B cell (primary cell): ENCODE data around the gene GJC3. TPM values are rescaled to one million over a fixed set of nuclear protein-coding genes. Genes with fewer than 3 reads are reported as not detected.

Experiments
- ATAC-seq: fragments of 200-7000 bp; cut with Tn5 transposase; one replicate; pipeline ENCODE4 v1.10.0; 2021; ENCODE audit warnings: low read depth, mild to moderate bottlenecking, moderate number of reproducible peaks, moderate library complexity
- CTCF ChIA-PET: fragments of 350-600 bp; sonication (Branson Sonifier 250); formaldehyde crosslinking; loops from one replicate; lab custom pipeline; 2021; ENCODE audit warnings: antibody characterized with exemption, inconsistent platforms; lab: Charles Lee
- POLR2A ChIA-PET: fragments of 350-600 bp; sonication (Branson Sonifier 250); formaldehyde crosslinking; loops from one replicate; lab custom pipeline; 2021; ENCODE audit warnings: antibody characterized with exemption; lab: Charles Lee
- DNase-seq: peaks from one replicate; pipeline ENCODE4 v3.0.0; 2013
- H2AFZ ChIP-seq: 2 replicates; pipeline ENCODE4 v1.6.1; 2012; ENCODE audit warnings: mild to moderate bottlenecking, low read depth, low read length; ENCODE audit not compliant: insufficient read depth, poor library complexity, severe bottlenecking
- H3K27ac ChIP-seq, 2 donors: 1 replicate in 1 of 2; 2 replicates in 1 of 2; pipeline ENCODE4 v1.5.1; 2012 to 2013; ENCODE audit warnings: low read length in 2 of 2, mild to moderate bottlenecking in 2 of 2, moderate library complexity in 1 of 2
- H3K27me3 ChIP-seq, 4 experiments: fragments of 200-600 bp in 1 of 4; sonication (generic) in 1 of 4; replicated peaks in 1 of 4; 1 replicate in 2 of 4; 2 replicates in 2 of 4; pipeline versions ENCODE4 v1.6.1 to v1.7.0; 2013 to 2016; ENCODE audit warnings: low read length in 3 of 4, mild to moderate bottlenecking in 2 of 4, mixed read lengths in 1 of 4, moderate library complexity in 1 of 4; ENCODE audit not compliant: insufficient read depth in 4 of 4, control insufficient read depth in 3 of 4; ENCODE audit errors: control extremely low read depth in 1 of 4
- H3K36me3 ChIP-seq, 2 experiments: replicated peaks in 1 of 2; 1 replicate in 1 of 2; 2 replicates in 1 of 2; pipeline versions ENCODE4 v1.6.1 to v1.7.1; 2013; ENCODE audit warnings: low read length in 1 of 2; ENCODE audit not compliant: insufficient read depth in 2 of 2, control insufficient read depth in 1 of 2; ENCODE audit errors: control extremely low read depth in 1 of 2, extremely low read depth in 1 of 2
- H3K4me1 ChIP-seq, 2 donors: fragments of 200-600 bp in 1 of 2; sonication (generic) in 1 of 2; 1 replicate in 1 of 2; 2 replicates in 1 of 2; pipeline versions ENCODE4 v1.5.1 to v1.6.1; 2013 to 2017; ENCODE audit warnings: low read length in 2 of 2; ENCODE audit not compliant: control insufficient read depth in 2 of 2, insufficient read depth in 2 of 2
- H3K4me2 ChIP-seq: replicated peaks from 2 replicates; pipeline ENCODE3; 2012; ENCODE audit warnings: mild to moderate bottlenecking, low read depth, low read length; ENCODE audit not compliant: poor library complexity, severe bottlenecking
- H3K4me3 ChIP-seq, 5 experiments: fragments of 200-600 bp in 1 of 5; sonication (generic) in 1 of 5; 1 replicate in 3 of 5; 2 replicates in 2 of 5; pipeline versions ENCODE4 v1.5.1 to v1.7.0; 2011 to 2016; ENCODE audit warnings: low read length in 4 of 5, mild to moderate bottlenecking in 4 of 5, low read depth in 2 of 5, control low read depth in 1 of 5, moderate library complexity in 1 of 5; ENCODE audit not compliant: insufficient read depth in 1 of 5; ENCODE audit errors: control extremely low read depth in 1 of 5, extremely low read depth in 1 of 5
- H3K79me2 ChIP-seq: fragments of 200-600 bp; sonication (generic); one replicate; pipeline ENCODE4 v1.6.0; 2016; ENCODE audit warnings: low read length; ENCODE audit not compliant: control insufficient read depth, insufficient read depth
- H3K9ac ChIP-seq: fragments of 200-600 bp; sonication (generic); 2 replicates; pipeline ENCODE4 v1.6.1; 2017; ENCODE audit warnings: mild to moderate bottlenecking, low read length, moderate library complexity
- H3K9me3 ChIP-seq, 3 donors: one replicate each; pipeline versions ENCODE4 v1.6.1 to v1.7.1; 2013; ENCODE audit warnings: low read length in 2 of 3; ENCODE audit not compliant: control insufficient read depth in 2 of 3, insufficient read depth in 1 of 3; ENCODE audit errors: control extremely low read depth in 1 of 3
- H4K20me1 ChIP-seq: 2 replicates; pipeline ENCODE4 v1.6.0; 2012; ENCODE audit warnings: mild to moderate bottlenecking, low read length; ENCODE audit not compliant: insufficient read depth, control insufficient read depth, poor library complexity, severe bottlenecking
- H3K27ac Mint-ChIP-seq: one replicate; pipeline ENCODE4 v1.8.0; 2021; ENCODE audit warnings: mixed read lengths
- H3K27me3 Mint-ChIP-seq: one replicate; pipeline ENCODE4 v1.8.0; 2021; ENCODE audit warnings: mixed read lengths
- H3K4me1 Mint-ChIP-seq: one replicate; pipeline ENCODE4 v1.8.0; 2021; ENCODE audit warnings: mixed read lengths
- H3K4me3 Mint-ChIP-seq: one replicate; pipeline ENCODE4 v1.8.0; 2021; ENCODE audit warnings: mixed read lengths
- H3K9me3 Mint-ChIP-seq: one replicate; pipeline ENCODE4 v1.8.0; 2022; ENCODE audit warnings: mixed read lengths; ENCODE audit not compliant: insufficient read depth
- EZH2 ChIP-seq: IDR thresholded peaks from 2 replicates; pipeline ENCODE4 v1.6.1; 2012; ENCODE audit warnings: borderline replicate concordance, low read depth, mild to moderate bottlenecking, moderate library complexity, low read length; ENCODE audit not compliant: insufficient read depth, poor library complexity, severe bottlenecking
- WGBS: methylation state at CpG from one replicate; pipeline ENCODE4 v1.1.5; 2013; ENCODE audit warnings: missing lambda C conversion rate; ENCODE audit not compliant: insufficient coverage; 5-methylcytosine and 5-hydroxymethylcytosine counted together
- intact Hi-C: fragments of 100-400 bp; cut with micrococcal nuclease; formaldehyde crosslinking; loops from one replicate; pipeline ENCODE4 v1.10.0; 2022
- polyA plus RNA-seq: library from polyadenylated mRNA; depleted of rRNA; stranded (reverse); fragments of >200 nt; gene quantifications from 2 replicates; pipeline ENCODE4 v1.2.3, GENCODE V29; 2012
- total RNA-seq, 2 donors: library from RNA; stranded (reverse); fragments of 120-200 nt in 1 of 2; gene quantifications; 1 replicate in 1 of 2; 2 replicates in 1 of 2; pipeline versions ENCODE4 v1.2.3 to v1.2.4, GENCODE V29; 2013 to 2022
- TF ChIP-seq, protein P1 (sequence below): fragments of 200-600 bp; IDR thresholded peaks from one replicate; pipeline ENCODE4 v1.8.0; 2022; ENCODE audit warnings: antibody characterized with exemption, mild to moderate bottlenecking

Gene GJC3
- total and polyA plus RNA-seq, 2 donors (not counting 1 experiment from before 2014, with no cell fraction given), result not detected

DNA sequence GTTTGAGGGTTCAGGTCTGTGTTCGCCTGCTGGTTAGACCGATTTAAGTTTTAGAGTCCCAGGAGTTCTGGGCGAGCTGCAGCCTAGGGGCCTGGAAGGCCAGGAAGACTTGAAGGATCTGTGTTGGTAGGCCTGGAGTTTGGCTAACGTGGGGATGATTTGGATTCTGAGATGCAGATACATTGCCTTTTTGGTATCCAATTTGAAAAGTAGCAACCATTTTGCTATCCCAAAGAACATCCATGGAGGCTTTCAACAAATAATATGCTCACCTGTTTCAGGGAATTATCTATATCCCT, 9.7 kb downstream of the GJC3 start:
- peaks cover 43% of the 10 kb centered on the region for H3K4me1 Mint-ChIP-seq
- ATAC-seq (no peak), DNase-seq (no peak)
- Histone ChIP-seq H3K27me3 (no peaks in the 10 kb centered on the region), H3K79me2 (peaks cover 53% of the 10 kb centered on the region), H3K9me3 (peaks cover 0 to 4% (median 0%) of the 10 kb centered on the region in 3 donors), H3K9ac (peak overlapping the region; percentile 89), H3K4me1 (peaks cover 32 to 35% of the 10 kb centered on the region in 2 donors), H3K27ac (peak overlapping the region; percentile 81 to 93), H4K20me1 (peaks cover 7% of the 10 kb centered on the region), H3K36me3 (peaks cover 0 to 20% of the 10 kb centered on the region in 2 experiments), H3K4me3 (peak overlapping the region; percentile 65 to 89 (median 78)), H3K4me2 (peak overlapping the region; percentile 80), H2AFZ (peak overlapping the region; percentile 97)
- ChIA-PET CTCF (interaction anchor here (1.0 to 9.2 kb wide), 7 partner anchors 12 to 786 kb away, joined by 3 to 94 read pairs (median 4); partner anchors contain the start of genes POP7 and ZSCAN25), POLR2A (interaction anchor here (0.5 to 1.2 kb wide), 7 partner anchors 14 to 509 kb away, joined by 3 to 8 read pairs (median 4); partner anchors contain the start of genes AP4M1, MCM7, ZCWPW1 and ZSCAN21)
- 38% methylated on average over 3 of the region's 4 CpGs for WGBS
- H3K27me3 Mint-ChIP-seq, result peaks cover 9% of the 10 kb centered on the region
- TF ChIP-seq, protein P1, sequence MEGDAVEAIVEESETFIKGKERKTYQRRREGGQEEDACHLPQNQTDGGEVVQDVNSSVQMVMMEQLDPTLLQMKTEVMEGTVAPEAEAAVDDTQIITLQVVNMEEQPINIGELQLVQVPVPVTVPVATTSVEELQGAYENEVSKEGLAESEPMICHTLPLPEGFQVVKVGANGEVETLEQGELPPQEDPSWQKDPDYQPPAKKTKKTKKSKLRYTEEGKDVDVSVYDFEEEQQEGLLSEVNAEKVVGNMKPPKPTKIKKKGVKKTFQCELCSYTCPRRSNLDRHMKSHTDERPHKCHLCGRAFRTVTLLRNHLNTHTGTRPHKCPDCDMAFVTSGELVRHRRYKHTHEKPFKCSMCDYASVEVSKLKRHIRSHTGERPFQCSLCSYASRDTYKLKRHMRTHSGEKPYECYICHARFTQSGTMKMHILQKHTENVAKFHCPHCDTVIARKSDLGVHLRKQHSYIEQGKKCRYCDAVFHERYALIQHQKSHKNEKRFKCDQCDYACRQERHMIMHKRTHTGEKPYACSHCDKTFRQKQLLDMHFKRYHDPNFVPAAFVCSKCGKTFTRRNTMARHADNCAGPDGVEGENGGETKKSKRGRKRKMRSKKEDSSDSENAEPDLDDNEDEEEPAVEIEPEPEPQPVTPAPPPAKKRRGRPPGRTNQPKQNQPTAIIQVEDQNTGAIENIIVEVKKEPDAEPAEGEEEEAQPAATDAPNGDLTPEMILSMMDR, result no peak
- TF ChIP-seq EZH2, result no peak
- H3K27ac Mint-ChIP-seq, result peak overlapping the region; percentile 97
- H3K9me3 Mint-ChIP-seq, result no peaks in the 10 kb centered on the region
- peak overlapping the region; percentile 96 for H3K4me3 Mint-ChIP-seq
- intact Hi-C loops, result loop anchor here (1.0 to 2.0 kb wide), 5 partner anchors 96 to 361 kb away; partner anchors contain the start of genes ZKSCAN1, ZNF3, ZNF655 and ZSCAN21
